GM18507 (cell line): ENCODE measurements around the gene ADCY5.

ENCODE experiments used
- DNase-seq: peaks from one replicate; pipeline ENCODE4 v3.0.0; 2011; ENCODE audit warnings: low read depth; ENCODE audit not compliant: insufficient read length; ENCODE audit errors: extremely low spot score
- FAIRE-seq: peaks from 2 replicates; lab custom pipeline; 2011; peaks lifted over from hg19 to GRCh38; lab: Jason Lieb, UNC

The ADCY5 gene

DNA sequence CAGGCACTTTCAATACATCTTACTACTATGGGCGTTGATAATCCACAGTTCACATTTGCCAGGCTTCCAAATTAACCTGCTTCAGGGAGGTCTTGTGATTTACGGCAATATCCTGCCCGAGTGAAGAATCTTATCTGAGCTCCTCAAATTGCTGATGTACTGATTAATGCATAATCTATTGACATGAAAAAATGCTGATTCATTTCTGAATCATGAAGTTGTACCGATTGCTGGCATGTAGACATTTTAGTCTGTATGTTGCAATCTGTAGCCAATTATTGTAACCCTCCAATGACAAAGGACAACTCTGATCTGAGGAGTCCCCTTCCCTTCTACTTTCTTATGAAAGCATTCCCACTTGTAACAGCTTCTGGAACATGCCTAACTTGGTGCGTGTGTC is 150.0 kb downstream of the ADCY5 start:
- no peak for FAIRE-seq
- no peak for DNase-seq

DNA sequence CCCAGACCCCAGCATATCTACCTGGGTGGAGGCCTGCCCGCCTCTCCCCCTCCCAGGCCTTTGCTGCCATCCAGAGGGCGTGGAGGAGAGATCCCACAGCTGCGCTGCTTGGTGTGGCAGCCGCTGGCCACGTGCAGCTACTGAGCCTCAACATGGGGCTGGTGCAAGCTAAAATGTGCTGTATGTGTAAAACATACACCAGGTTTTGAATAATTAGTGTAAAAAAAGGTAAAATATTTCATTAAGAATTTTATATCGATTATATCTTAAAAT is 151.3 kb downstream of the ADCY5 start:
- FAIRE-seq (no peak), DNase-seq (no peak)

DNA sequence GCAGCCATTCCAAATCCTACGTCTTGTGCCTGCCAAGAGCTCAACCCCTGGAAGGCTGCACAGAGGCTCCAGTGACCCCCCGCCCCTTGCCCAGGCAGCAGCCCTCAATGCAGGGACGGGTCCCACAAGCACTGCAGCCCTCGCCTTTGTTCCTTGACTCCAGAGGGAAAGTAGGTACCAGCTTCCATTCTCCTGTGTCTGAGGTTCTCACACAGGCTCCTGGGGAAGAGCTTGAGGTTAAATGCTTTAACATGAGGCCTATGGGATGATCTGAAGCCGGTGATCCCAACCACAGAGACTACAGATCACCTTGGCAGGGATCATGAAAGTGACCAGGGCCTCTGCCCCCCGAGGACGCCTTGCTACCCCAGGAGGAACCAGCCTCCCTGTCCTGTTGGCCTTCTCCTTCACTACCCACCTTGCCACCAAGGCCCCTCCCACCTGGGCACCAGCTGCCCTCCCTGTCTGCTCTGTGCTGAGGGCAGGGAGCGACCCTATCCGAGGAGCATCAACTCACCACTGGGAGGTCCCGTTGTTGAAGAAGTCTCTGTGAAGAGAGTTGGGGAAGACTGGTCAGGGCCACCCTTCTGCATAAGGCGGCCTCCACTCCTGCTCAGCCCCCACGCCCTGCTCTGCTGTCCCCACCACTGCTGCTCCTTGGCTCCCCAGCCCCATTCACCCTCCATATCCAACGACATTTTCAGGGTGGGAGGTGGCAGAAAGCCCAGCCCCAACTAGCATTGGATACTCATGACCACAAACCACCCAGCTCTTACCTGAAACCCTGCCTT is 151.9 kb downstream of the ADCY5 start:
- FAIRE-seq (no peak), DNase-seq (no peak)

DNA sequence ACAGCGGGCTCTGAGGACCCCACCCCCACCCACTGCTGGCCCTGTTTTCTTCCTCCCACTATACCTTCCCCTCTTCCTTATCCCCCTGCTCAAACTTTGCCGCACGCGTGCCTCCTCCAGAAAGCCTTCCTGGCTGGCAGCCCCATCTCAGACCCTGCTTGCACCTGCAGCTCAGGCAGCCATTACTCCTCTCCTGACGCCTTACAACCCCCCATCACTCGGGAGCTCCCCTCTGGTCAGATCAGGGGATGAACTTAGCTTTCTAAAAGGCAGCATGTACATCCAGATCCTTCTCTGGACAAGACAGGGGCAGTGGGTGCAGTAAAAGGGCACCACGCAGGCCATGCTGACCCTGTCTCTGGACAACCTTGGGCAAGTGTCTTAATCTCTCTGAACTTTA is 152.6 kb downstream of the ADCY5 start:
- FAIRE-seq: no peak
- no peak for DNase-seq

DNA sequence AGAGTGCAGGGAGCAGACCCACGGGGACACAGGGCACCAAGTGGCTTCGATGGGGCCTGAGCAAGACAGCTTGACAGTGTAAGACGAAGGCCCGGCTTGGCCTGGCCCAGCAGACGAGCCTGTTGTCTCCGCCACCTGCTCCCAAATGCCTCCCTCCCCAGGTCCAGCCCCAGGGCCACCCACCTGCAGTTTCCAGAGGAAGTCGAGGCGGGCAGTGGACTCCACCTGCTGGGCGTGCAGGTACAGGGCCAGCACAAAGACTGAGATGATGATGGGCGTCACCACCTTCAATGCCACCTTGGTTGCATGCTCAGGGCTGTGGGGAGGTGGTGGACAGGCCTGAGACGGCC is 153.0 kb downstream of the ADCY5 start:
- no peak for FAIRE-seq
- DNase-seq: no peak

DNA sequence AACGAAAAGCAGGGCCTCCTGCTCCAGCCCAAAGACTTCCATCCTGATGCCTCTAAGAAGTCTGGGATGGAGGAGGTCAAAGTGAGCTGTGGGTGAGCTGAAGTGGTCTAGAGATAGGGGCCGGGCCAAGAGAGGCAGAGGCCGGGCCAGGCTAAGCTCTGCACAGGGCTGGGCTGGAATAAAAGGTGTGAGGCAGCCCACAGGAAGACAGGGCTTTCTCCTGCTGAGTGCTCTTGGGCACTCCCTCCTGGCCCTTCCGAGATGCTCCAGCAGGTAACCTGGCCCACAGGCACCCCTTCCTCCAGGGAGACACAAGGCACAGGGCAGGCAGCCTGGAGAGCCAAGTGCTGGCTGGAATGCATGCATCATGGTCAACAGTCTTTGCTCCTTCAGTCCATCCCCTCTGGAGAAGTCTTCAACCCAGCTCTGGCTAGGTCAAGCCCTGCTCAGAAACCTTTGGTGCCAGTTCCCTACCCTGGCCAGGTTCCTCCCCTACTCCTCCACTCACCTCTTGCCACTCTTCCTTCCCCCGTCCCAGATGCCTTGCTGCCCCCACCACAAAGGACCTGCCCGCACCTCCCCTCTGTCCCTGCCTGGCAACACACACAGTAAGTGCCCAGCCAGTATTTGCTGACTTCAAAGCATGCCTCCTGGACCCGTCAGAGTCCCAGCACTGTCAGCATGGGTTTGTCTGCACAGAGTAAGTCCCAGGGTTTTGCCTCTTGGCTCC is 153.6 kb downstream of the ADCY5 start:
- FAIRE-seq: no peak
- no peak for DNase-seq

DNA sequence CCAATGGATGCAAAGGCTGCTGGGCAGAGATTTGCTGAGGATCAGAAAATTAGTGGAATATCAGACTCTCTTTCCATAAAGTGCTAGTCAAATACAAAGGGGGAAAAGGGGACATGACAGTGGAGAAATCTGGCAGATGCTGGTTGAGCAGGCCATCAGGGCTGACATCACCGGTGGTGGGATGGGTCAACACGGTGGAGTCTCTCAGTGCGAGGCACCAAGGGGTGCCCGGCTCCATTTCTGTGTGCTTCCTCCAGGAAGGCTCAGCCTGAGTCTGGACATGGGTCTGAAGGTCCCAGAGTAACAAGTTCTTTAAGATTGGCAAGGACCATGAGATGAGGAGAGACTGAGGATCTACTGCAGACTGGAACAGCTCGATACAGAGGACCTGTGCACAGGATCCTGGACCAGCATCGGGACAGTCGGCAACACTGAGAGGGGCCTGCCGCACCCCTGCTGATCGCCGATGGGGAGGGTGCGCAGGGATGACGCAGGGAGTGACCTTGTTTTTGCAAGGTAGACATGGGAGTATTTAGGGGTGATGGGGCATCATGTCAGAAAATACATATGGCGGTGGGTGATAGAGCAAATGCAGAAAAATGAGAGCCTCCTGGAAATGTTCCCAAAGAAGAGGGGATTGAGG is 154.5 kb downstream of the ADCY5 start:
- DNase-seq: no peak

DNA sequence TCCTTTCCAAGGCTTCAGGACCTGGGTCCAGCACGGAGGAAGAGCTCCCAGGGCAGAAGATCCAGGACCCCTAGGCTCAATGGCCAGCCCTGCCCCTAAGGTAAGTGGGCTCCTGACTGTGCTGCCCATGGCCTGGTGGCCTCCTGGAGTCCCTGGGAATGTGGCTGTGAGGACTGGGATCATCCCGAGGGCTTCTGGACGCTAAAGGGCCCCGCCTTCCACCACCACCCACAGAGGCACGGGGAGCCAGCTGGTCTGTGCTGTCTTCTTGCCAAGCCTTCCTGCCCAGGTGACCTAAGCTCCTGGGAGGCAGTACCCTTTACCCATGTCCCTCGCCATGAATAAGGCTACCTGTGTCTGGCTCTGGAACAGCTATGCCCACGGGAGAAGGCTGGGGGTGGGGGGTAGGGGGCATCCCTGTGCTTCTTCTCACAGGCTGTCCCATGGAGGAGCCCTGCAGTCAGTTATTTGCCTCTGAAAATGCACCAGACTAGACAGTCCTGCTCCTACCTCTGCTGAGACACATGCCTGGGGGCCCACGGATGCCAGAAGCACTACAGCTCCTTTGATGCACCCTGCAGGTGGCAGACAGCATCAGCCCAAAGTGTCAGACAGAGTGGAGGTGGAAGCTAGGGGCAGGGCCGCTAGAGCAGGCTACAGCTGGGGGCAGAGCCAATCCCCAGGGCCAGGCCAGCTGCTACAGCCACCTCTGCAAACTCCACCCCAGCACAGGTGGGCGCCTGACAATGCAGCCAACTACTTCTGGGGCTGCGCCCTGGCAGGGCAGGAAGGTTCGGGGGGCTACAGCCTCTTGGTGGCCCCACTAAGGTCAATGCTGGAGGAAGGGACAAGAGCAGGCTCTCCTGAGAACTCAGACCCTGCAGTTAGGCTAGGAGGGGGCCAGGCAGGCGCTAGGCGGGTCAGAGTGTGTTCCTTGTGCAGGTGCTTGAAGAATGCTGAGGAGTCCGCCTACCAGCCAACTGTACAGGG is 156.3 kb downstream of the ADCY5 start:
- FAIRE-seq (no peak), DNase-seq (no peak)

More for the DNA sequence above, 154.5 kb downstream of the ADCY5 start:
- no peak for FAIRE-seq

DNA sequence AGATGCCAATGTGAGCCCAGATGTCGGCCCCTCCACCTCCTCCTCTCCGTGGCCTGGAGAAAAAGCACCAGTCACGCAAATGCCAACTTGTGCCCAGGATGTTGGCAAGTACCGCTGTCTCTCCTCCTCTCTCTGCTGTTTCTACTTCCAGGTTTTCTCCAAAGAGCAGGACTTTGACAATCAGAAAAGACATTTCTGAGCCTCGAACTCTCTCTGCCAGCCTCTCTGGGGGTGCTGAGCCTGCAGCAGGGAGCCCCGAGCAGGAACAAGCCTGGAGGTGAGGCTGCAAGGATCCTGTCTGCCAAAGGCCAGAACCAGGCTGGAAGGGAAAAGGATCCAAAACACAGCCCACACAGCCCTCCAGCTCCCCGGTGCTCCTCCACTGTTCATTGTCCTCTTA is 157.5 kb downstream of the ADCY5 start:
- FAIRE-seq: no peak
- DNase-seq: no peak

DNA sequence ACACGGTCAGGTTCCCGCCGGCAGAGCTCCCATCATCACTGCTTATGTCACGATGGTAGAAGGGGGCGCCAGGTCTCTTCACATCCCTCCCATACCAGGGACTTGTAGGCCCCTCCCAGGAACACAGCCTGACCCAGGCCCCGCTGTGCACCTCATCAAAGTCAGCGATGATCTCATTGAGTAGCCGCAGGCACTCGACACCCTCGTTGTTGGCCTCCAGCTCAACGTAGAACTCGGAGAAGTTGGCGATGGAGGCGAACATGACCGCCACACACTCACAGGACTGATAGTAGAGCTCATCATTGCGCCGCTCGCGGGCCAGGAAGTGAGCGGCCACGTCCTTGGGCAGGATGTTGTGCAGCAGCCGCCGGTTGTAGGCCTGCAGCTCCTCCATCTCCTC is 157.9 kb downstream of the ADCY5 start:
- FAIRE-seq (no peak), DNase-seq (no peak)

DNA sequence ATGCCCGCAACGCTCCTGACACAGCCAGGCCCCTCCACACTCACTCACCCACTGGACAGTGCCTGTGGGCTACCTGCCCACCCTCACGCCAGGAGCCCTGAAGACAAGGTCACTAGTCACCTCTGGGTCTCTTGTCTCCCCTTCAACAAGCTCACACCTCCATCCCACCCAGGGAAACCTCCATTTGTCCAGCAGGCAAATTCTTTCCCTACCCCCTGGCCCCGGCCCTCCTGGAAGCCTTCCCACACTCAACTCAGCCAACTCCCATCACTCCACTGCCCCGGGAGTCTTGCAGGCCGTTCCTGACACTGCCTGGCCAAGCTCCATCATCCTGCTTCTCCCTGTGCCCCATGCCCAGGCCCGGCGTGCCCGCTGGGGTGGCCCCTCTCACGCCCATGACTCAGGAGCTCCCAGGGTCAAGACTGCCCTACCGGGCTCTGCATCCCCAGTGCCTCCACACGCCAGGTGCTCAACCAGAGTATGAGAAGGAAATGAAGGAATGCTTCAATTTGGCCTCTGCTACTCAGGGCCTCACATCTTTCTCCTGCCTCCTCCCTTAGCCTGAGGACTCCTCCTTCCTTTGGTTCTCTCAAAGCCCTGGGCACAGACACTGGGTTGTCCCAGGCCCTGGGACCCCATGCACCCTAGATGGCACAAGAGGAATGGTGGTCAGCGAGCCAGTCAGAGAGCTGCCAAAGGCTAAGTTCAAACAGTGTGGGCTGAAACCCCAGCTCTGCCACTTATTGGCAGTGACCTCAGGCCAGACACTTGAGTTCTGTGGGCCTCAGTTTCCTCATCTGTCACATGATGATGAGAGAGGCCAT is 158.6 kb downstream of the ADCY5 start:
- FAIRE-seq (no peak), DNase-seq (no peak)

DNA sequence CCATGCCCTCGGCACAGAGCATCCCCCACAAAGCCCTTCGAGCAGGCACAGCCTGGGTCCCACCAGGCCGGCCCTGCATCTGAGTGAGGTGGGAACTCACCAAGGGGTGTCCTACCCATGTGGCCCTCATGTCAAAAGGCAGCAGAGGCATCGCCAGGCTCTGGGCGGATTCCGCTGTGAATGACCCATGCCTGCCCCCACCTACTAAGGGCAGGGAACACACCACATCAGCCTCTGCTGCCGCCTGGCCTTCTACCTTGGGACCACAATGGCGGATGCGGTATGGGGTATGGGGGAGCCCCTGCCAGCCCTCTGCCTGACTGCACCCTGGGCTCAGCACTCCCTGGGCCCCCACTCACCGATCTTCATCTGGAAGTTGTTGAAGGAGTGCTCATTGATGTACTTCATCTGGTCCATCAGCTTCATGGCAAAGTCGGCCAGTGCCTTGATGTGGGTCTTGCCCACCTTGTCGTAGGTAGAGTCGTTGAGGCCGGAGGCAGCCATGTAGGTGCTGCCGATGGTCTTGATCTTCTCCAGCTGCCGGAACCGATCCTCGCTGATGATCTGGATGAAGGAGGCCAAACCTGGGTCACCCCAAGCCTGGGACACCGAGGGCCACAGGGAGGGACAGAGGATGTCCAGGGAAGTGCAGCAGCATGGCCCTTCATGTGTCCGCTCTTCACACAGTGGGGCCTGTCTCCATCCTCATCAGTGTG is 159.3 kb downstream of the ADCY5 start:
- DNase-seq: no peak
- no peak for FAIRE-seq

DNA sequence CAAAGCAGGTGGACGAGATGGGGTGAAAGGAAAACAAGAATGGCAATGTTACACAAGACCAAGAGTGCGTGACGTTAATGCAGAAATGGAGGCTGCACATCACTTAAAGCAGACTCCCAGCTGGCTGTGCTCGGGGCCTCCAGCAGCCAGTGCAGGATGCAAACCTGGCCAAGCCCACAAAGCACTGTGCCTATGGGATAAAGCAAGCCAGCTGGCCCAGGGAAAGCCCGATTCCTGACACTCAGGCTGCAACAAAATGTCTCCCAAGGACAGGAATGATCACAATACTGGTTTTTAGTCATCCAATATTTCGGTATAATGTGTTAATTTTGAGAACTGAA is 161.0 kb downstream of the ADCY5 start:
- DNase-seq: no peak
- FAIRE-seq: no peak

DNA sequence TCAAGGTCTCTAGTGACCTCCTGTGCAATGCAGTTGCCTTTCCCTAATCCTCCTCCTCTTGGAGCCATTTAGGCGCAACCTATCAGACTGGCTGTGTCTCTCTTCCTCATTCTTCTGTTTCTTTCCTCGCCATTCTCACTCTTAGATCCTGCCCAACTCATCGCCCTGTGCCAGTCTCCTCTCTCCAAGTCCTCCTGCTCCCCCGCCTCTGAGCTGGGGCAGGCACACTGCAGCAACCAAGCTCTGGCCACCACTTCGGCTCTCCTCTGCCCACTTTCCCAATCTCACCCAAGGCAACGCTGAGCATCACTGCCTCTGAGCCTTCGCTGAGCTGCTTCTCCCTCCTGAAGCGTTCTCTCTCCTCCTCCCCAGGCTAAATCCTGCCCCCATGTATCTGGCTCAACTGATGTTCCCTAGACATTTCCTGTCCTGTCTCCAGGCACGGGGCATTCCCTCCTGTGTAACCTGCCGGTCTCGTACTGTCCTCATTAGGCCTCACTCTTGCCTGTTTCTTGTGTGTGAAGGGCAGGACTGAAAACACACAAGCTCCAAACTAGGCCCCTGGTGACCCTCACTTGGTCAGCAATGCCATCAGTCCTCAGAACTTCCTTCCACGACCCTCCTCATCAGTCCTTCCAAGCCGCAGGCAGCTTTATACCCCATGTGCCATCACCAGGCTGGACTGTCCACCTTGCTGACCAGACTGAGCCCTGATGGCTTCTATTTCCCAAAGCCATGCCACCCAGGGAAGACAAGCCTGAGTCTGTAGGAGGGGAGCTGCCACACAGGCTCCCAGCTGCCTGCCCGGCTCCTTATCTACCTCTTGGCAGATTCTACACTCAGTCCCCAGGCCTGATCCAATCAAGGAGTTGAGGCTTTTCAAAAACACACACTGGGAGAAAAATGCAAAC is 161.6 kb downstream of the ADCY5 start:
- FAIRE-seq (no peak), DNase-seq (no peak)

DNA sequence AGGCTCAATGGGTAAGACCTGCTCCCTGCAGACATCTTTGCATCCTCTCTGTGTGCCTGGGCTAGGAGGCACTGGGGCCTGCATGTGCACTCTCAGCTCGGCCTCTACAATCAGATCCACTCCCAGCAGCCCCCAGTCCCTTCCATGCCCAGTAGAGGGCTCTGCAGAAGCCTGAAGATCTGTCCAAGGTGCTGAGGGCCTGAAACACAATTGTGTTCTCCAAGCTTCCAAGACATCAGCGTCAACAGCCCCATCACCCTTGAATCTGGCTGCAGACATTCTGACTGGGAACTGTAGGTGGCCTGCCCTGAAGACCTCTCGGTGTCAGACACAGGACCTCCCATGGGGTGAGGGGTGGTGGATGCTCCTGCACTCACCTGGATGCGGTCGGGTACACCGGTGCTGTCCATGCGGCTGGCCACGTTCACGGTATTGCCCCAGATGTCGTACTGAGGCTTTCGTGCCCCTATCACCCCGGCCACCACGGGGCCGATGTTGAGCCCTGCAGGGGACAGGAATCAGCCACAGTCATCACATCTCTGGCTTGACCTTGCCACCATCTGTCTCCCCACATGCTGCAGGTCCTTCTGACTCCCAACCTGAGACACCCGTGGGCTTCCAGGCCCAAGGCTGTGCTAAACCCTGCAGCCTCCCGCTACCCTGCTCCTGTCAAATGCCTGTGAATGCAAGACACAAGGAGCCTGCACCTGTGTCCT is 162.4 kb downstream of the ADCY5 start:
- DNase-seq (peak; percentile 58), FAIRE-seq (peak; percentile 79)

DNA sequence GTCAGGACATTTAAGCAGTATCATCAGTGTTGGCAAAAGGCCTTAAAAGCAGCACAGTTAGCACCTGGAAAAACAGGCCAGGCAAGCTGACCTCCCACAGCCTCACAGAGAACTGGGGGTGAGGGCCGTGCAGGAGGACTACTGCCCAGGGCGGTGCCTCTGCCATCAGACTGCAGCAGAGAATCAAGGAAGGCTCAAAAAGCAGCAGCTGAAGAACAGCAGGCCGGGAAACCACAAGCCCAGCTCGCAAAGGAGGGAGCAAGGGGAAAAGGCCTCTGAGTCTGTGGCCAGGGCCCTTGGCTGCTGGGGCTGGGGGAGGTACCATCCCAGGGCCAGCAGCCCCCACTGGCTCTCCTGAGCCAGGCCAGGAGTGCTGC is 163.0 kb downstream of the ADCY5 start:
- FAIRE-seq (no peak), DNase-seq (no peak)

DNA sequence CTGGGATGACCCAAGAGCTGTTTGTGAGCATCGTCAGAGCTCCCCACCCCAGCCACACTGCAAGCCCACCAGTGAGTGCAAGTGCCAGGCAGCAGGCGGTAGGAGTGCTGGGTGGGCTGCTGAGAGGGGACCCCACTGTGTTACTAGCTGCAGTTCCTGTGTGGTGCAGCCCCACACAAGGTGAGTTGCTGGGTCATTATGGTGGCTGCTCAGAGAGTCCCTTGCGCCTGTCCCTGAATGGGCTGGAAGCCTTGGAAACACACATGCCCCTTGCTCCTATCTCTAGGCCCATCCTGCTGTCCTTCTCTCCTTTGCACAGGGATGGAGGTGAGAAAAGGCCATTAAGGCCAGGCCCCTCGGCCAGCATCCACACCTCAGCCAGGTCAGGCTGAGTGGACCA is 163.4 kb downstream of the ADCY5 start:
- DNase-seq (no peak), FAIRE-seq (no peak)
